Hepatocyte (in vitro differentiated cells): Measurements from ENCODE around the gene TBC1D4. TPM values are rescaled to one million over a fixed set of nuclear protein-coding genes. Genes with fewer than 3 reads are reported as not detected.

Source experiments
- DNase-seq: peaks from one replicate; pipeline ENCODE4 v3.0.0-alpha.2; 2016; ENCODE audit warnings: low spot score
- H2AFZ ChIP-seq: fragments of 200-600 bp; sonication (generic); 2 replicates; pipeline ENCODE4 v1.6.0; 2016; ENCODE audit warnings: antibody characterized with exemption, mild to moderate bottlenecking
- H3K27ac ChIP-seq: fragments of 200-600 bp; sonication (generic); 2 replicates; pipeline ENCODE4 v1.5.1; 2016; ENCODE audit warnings: mild to moderate bottlenecking
- H3K27me3 ChIP-seq: fragments of 200-600 bp; sonication (generic); 2 replicates; pipeline ENCODE4 v1.6.1; 2016
- H3K36me3 ChIP-seq: fragments of 200-600 bp; sonication (generic); replicated peaks from 2 replicates; pipeline ENCODE4 v1.5.1; 2016; ENCODE audit warnings: low read depth; ENCODE audit not compliant: insufficient read depth
- H3K4me1 ChIP-seq: fragments of 200-600 bp; sonication (generic); 2 replicates; pipeline ENCODE4 v1.5.1; 2016; ENCODE audit warnings: mild to moderate bottlenecking, moderate library complexity; ENCODE audit not compliant: insufficient read depth
- H3K4me2 ChIP-seq: fragments of 200-600 bp; sonication (generic); 2 replicates; pipeline ENCODE4 v1.6.0; 2016
- H3K4me3 ChIP-seq: fragments of 200-600 bp; sonication (generic); 2 replicates; pipeline ENCODE4 v1.5.1; 2016; ENCODE audit warnings: mild to moderate bottlenecking
- H3K79me2 ChIP-seq: fragments of 200-600 bp; sonication (generic); 2 replicates; pipeline ENCODE4 v1.6.0; 2017; ENCODE audit warnings: mild to moderate bottlenecking
- H3K9me2 ChIP-seq: fragments of 200-600 bp; sonication (generic); replicated peaks from 2 replicates; pipeline ENCODE4 v1.6.0; 2017; ENCODE audit warnings: mild to moderate bottlenecking; ENCODE audit not compliant: insufficient read depth
- H3K9me3 ChIP-seq: fragments of 200-600 bp; sonication (generic); 2 replicates; pipeline ENCODE4 v1.5.1; 2016; ENCODE audit warnings: low read depth, mild to moderate bottlenecking
- H4K20me1 ChIP-seq: fragments of 200-600 bp; sonication (generic); 2 replicates; pipeline ENCODE4 v1.6.0; 2016; ENCODE audit warnings: mild to moderate bottlenecking; ENCODE audit not compliant: insufficient read depth, poor library complexity, severe bottlenecking
- CTCF ChIP-seq: fragments of 200-600 bp; sonication (generic); IDR thresholded peaks from 2 replicates; pipeline ENCODE4 v1.5.1; 2016; ENCODE audit warnings: antibody characterized with exemption, mild to moderate bottlenecking; ENCODE audit not compliant: poor library complexity
- EZH2 ChIP-seq: fragments of 200-600 bp; sonication (generic); IDR thresholded peaks from 2 replicates; pipeline ENCODE4 v1.6.1; 2016; ENCODE audit warnings: antibody characterized with exemption, mild to moderate bottlenecking, borderline replicate concordance
- EZH2phosphoT487 ChIP-seq: fragments of 200-600 bp; sonication (generic); IDR thresholded peaks from one replicate; pipeline ENCODE4 v1.6.1; 2018; ENCODE audit warnings: antibody characterized with exemption, mild to moderate bottlenecking, low read depth, moderate library complexity; ENCODE audit not compliant: unreplicated experiment, severe bottlenecking
- WGBS: methylation state at CpG from one replicate; pipeline ENCODE4 v1.1.6; 2016; ENCODE audit warnings: low lambda C conversion rate; ENCODE audit errors: missing lambda C conversion rate; 5-methylcytosine and 5-hydroxymethylcytosine counted together
- polyA plus RNA-seq: library from polyadenylated mRNA; unstranded; fragments of >200 nt; fragmentation: Nextera tagmentation; extraction: Ambion mirVana; gene quantifications from 2 replicates; pipeline ENCODE4 v1.2.1, GENCODE V29; 2016
- total RNA-seq: library from RNA; depleted of rRNA; stranded (reverse); fragments of >200 nt; gene quantifications from 2 replicates; pipeline ENCODE4 v1.2.3, GENCODE V29; 2014

Gene TBC1D4
- total and polyA plus RNA-seq, 2 experiments from 2014 or later = 7.6 to 17.1 TPM

GRCh38 chr13:75495938-75496337, 14.0 kb upstream of the TBC1D4 start:
- 86% methylated on average over 5 of the region's 5 CpGs for WGBS
- no peaks in the 10 kb centered on the region for H4K20me1 ChIP-seq
- H3K4me3 ChIP-seq = no peak overlapping the region
- no peaks in the 10 kb centered on the region for H3K79me2 ChIP-seq
- H3K36me3 ChIP-seq = no peaks in the 10 kb centered on the region
- no peak overlapping the region for H3K27ac ChIP-seq
- H3K4me1 ChIP-seq = no peaks in the 10 kb centered on the region
- no peak for TF ChIP-seq EZH2phosphoT487
- no peak for TF ChIP-seq CTCF
- no peak for TF ChIP-seq EZH2
- no peaks in the 10 kb centered on the region for H3K9me2 ChIP-seq
- no peak overlapping the region for H3K4me2 ChIP-seq
- H2AFZ ChIP-seq = no peak overlapping the region
- H3K9me3 ChIP-seq = no peaks in the 10 kb centered on the region
- DNase-seq = no peak
- H3K27me3 ChIP-seq = no peaks in the 10 kb centered on the region

GRCh38 chr13:75494491-75494890, 12.5 kb upstream of the TBC1D4 start:
- Histone ChIP-seq H2AFZ (no peak overlapping the region), H3K4me3 (no peak overlapping the region), H3K27ac (no peak overlapping the region), H3K9me2 (no peaks in the 10 kb centered on the region), H3K4me2 (no peak overlapping the region), H4K20me1 (no peaks in the 10 kb centered on the region), H3K36me3 (no peaks in the 10 kb centered on the region), H3K79me2 (no peaks in the 10 kb centered on the region), H3K9me3 (no peaks in the 10 kb centered on the region), H3K4me1 (no peaks in the 10 kb centered on the region), H3K27me3 (no peaks in the 10 kb centered on the region)
- DNase-seq = no peak
- TF ChIP-seq EZH2 = no peak
- TF ChIP-seq CTCF = no peak
- TF ChIP-seq EZH2phosphoT487 = no peak
- WGBS = 55% methylated on average over 1 of the region's 1 CpG

GRCh38 chr13:75493156-75493555, 11.2 kb upstream of the TBC1D4 start:
- Histone ChIP-seq H3K36me3 (no peaks in the 10 kb centered on the region), H4K20me1 (no peaks in the 10 kb centered on the region), H3K27ac (no peak overlapping the region), H3K9me2 (no peaks in the 10 kb centered on the region), H3K27me3 (no peaks in the 10 kb centered on the region), H3K4me2 (no peak overlapping the region), H2AFZ (no peak overlapping the region), H3K4me1 (no peaks in the 10 kb centered on the region), H3K79me2 (no peaks in the 10 kb centered on the region), H3K9me3 (no peaks in the 10 kb centered on the region), H3K4me3 (no peak overlapping the region)
- no peak for DNase-seq
- TF ChIP-seq EZH2 = no peak
- no peak for TF ChIP-seq CTCF
- no peak for TF ChIP-seq EZH2phosphoT487

GRCh38 chr13:75492389-75492788, 10.4 kb upstream of the TBC1D4 start:
- no peak for DNase-seq
- Histone ChIP-seq H3K4me1 (no peaks in the 10 kb centered on the region), H2AFZ (no peak overlapping the region), H3K27ac (no peak overlapping the region), H3K9me3 (no peaks in the 10 kb centered on the region), H3K9me2 (no peaks in the 10 kb centered on the region), H3K27me3 (no peaks in the 10 kb centered on the region), H4K20me1 (no peaks in the 10 kb centered on the region), H3K4me2 (no peak overlapping the region), H3K36me3 (no peaks in the 10 kb centered on the region), H3K79me2 (no peaks in the 10 kb centered on the region), H3K4me3 (no peak overlapping the region)
- TF ChIP-seq EZH2 = no peak
- TF ChIP-seq CTCF = no peak
- no peak for TF ChIP-seq EZH2phosphoT487
- WGBS = 95% methylated on average over 5 of the region's 5 CpGs
